Measurements from ENCODE around the gene BRINP2. TPM values are rescaled to one million over a fixed set of nuclear protein-coding genes. Genes with fewer than 3 reads are reported as not detected.

The BRINP2 gene
- total and polyA plus RNA-seq, 12 donors: 0.15 to 0.66 (median 0.24) TPM; not detected in 2

- intact Hi-C loops (cut with DNase I): no loop called here
- ATAC-seq: no peak
- Histone ChIP-seq H3K4me3 (peak overlapping the region in 7 of 10 donors; percentile 26 to 57 (median 48)), H3K36me3 (no peaks in the 10 kb centered on the region), H3K27ac (no peak overlapping the region), H3K9me3 (no peaks in the 10 kb centered on the region), H3K27me3 (peaks cover 0 to 75% (median 69%) of the 10 kb centered on the region in 7 donors), H3K4me1 (peaks cover 0 to 13% (median 3%) of the 10 kb centered on the region in 9 donors)
- no peak for TF ChIP-seq CTCF (IDR thresholded peaks at IDR 0.05)
- DNase-seq: no peak
- WGBS, 2 donors: 3 to 6% methylated on average over 9 of the region's 9 CpGs
Observed at GRCh38 chr1:177165069-177165439, 5.7 kb upstream of the BRINP2 start.

- Histone ChIP-seq H3K27me3 (peaks cover 0 to 76% (median 63%) of the 10 kb centered on the region in 7 donors), H3K4me1 (peaks cover 0 to 14% (median 10%) of the 10 kb centered on the region in 9 donors), H3K27ac (no peak overlapping the region), H3K4me3 (peak overlapping the region in 8 of 10 donors; percentile 32 to 54 (median 52)), H3K9me3 (peaks cover 0 to 2% (median 0%) of the 10 kb centered on the region in 11 donors), H3K36me3 (no peaks in the 10 kb centered on the region)
- ATAC-seq: no peak
- intact Hi-C loops (cut with DNase I): no loop called here
- TF ChIP-seq CTCF (IDR thresholded peaks at IDR 0.05): no peak
- no peak for DNase-seq
- 14 to 16% methylated on average over 8 of the region's 8 CpGs for WGBS, 2 donors
Observed at GRCh38 chr1:177171536-177172123, 872 bp downstream of the BRINP2 start.

GRCh38 chr1:177172272-177172671 lies 1.5 kb downstream of the BRINP2 start:
- WGBS, 2 donors: 62 to 65% methylated on average over 3 of the region's 3 CpGs
- no peak for DNase-seq
- peaks cover 0 to 14% (median 10%) of the 10 kb centered on the region in 9 donors for H3K4me1 ChIP-seq
- intact Hi-C loops (cut with DNase I): no loop called here
- H3K36me3 ChIP-seq: no peaks in the 10 kb centered on the region
- H3K27me3 ChIP-seq: peaks cover 0 to 71% (median 56%) of the 10 kb centered on the region in 7 donors
- no peak overlapping the region for H3K4me3 ChIP-seq
- no peak overlapping the region for H3K27ac ChIP-seq
- ATAC-seq: no peak
- TF ChIP-seq CTCF (IDR thresholded peaks at IDR 0.05): no peak
- peaks cover 0 to 5% (median 0%) of the 10 kb centered on the region in 11 donors for H3K9me3 ChIP-seq

DNA sequence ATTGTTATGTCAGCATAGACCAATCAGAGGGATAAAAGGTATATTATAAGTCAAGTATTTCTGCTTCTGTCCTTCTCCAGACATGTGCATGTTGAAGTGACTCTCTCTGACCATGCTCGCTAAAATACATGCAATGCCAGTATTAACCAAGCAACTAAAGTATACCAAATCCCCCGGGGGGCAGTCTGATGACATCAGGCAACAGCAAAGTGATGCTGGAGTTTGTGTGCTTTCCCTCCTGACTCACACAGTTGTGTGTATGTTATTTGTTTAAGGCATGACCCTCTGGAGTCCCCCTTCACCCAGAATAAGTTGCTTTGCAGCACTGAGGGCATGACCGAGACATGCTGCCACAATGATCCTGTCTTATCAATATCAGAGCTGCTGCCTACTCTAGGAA lies 2.1 kb downstream of the BRINP2 start:
- no peak overlapping the region for H3K4me3 ChIP-seq
- TF ChIP-seq CTCF (IDR thresholded peaks at IDR 0.05): no peak
- no peaks in the 10 kb centered on the region for H3K36me3 ChIP-seq
- DNase-seq (no peak), ATAC-seq (no peak)
- 79 to 83% methylated on average over 3 of the region's 3 CpGs for WGBS, 2 donors
- H3K4me1 ChIP-seq: peaks cover 0 to 14% (median 10%) of the 10 kb centered on the region in 9 donors
- intact Hi-C loops (cut with DNase I): no loop called here
- peaks cover 0 to 5% (median 0%) of the 10 kb centered on the region in 11 donors for H3K9me3 ChIP-seq
- no peak overlapping the region for H3K27ac ChIP-seq
- H3K27me3 ChIP-seq: peaks cover 0 to 65% (median 52%) of the 10 kb centered on the region in 7 donors
